Naive thymus-derived CD4-positive, alpha-beta T cell (primary cell): ENCODE data around the gene TAF3. TPM values are rescaled to one million over a fixed set of nuclear protein-coding genes. Genes with fewer than 3 reads are reported as not detected.

Experiments
- ATAC-seq: fragments of 150-1000 bp; cut with Tn5 transposase; 2 replicates; pipeline ENCODE4 v1.10.0; 2021; ENCODE audit warnings: mild to moderate bottlenecking, moderate library complexity
- CTCF ChIA-PET: fragments of 350-600 bp; sonication (Branson Sonifier 250); formaldehyde crosslinking; loops from one replicate; lab custom pipeline; 2021; ENCODE audit warnings: antibody characterized with exemption; lab: Charles Lee
- POLR2A ChIA-PET: fragments of 350-600 bp; sonication (Branson Sonifier 250); formaldehyde crosslinking; loops from one replicate; lab custom pipeline; 2021; ENCODE audit warnings: antibody characterized with exemption, inconsistent platforms; lab: Charles Lee
- DNase-seq, 9 donors: peaks; one replicate each; pipeline versions ENCODE4 v3.0.0 to v3.0.0-alpha.2; 2020 to 2022; ENCODE audit warnings: mixed read lengths in 1 of 9
- H3K27ac ChIP-seq: one replicate; pipeline ENCODE4 v1.7.0; 2013; ENCODE audit warnings: mild to moderate bottlenecking, low read depth, low read length, moderate library complexity
- H3K27me3 ChIP-seq, 2 donors: one replicate each; pipeline ENCODE4 v1.7.0; 2013; ENCODE audit warnings: low read length in 2 of 2, mild to moderate bottlenecking in 2 of 2, moderate library complexity in 2 of 2; ENCODE audit not compliant: control insufficient read depth in 2 of 2, insufficient read depth in 2 of 2
- H3K36me3 ChIP-seq, 3 experiments: 1 replicate in 2 of 3; 2 replicates in 1 of 3; pipeline ENCODE4 v1.7.0; 2013; ENCODE audit warnings: low read length in 3 of 3, mild to moderate bottlenecking in 3 of 3, moderate library complexity in 1 of 3; ENCODE audit not compliant: insufficient read depth in 3 of 3, control insufficient read depth in 2 of 3
- H3K4me1 ChIP-seq, 2 donors: one replicate each; pipeline ENCODE4 v1.7.0; 2013; ENCODE audit warnings: low read length in 2 of 2, mild to moderate bottlenecking in 2 of 2, moderate library complexity in 1 of 2; ENCODE audit not compliant: control insufficient read depth in 2 of 2, insufficient read depth in 2 of 2
- H3K4me3 ChIP-seq: 2 replicates; pipeline ENCODE4 v1.7.0; 2013; ENCODE audit warnings: mild to moderate bottlenecking, low read length
- H3K9me3 ChIP-seq, 3 experiments: 1 replicate in 2 of 3; 2 replicates in 1 of 3; pipeline ENCODE4 v1.7.0; 2013; ENCODE audit warnings: low read length in 3 of 3; ENCODE audit not compliant: control insufficient read depth in 2 of 3
- H3K27ac Mint-ChIP-seq, 9 donors: one replicate each; pipeline ENCODE4 v1.8.0; 2020 to 2022; ENCODE audit warnings: mixed read lengths in 9 of 9, mild to moderate bottlenecking in 8 of 9, moderate library complexity in 5 of 9, inconsistent platforms in 2 of 9
- H3K27me3 Mint-ChIP-seq, 5 donors: one replicate each; pipeline ENCODE4 v1.8.0; 2021 to 2022; ENCODE audit warnings: mixed read lengths in 5 of 5, mild to moderate bottlenecking in 1 of 5
- H3K36me3 Mint-ChIP-seq, 5 donors: one replicate each; pipeline ENCODE4 v1.8.0; 2020 to 2022; ENCODE audit warnings: mixed read lengths in 5 of 5, mild to moderate bottlenecking in 3 of 5, inconsistent platforms in 1 of 5
- H3K4me1 Mint-ChIP-seq, 7 donors: one replicate each; pipeline ENCODE4 v1.8.0; 2020 to 2022; ENCODE audit warnings: mixed read lengths in 7 of 7, mild to moderate bottlenecking in 3 of 7, inconsistent platforms in 1 of 7
- H3K4me3 Mint-ChIP-seq, 10 donors: one replicate each; pipeline ENCODE4 v1.8.0; 2020 to 2022; ENCODE audit warnings: mild to moderate bottlenecking in 10 of 10, mixed read lengths in 10 of 10, moderate library complexity in 6 of 10, inconsistent platforms in 2 of 10
- H3K9me3 Mint-ChIP-seq, 11 donors: one replicate each; pipeline ENCODE4 v1.8.0; 2020 to 2022; ENCODE audit warnings: mixed read lengths in 11 of 11, mild to moderate bottlenecking in 4 of 11, inconsistent platforms in 1 of 11, moderate library complexity in 1 of 11
- intact Hi-C, 2 donors: fragments of 100-400 bp; cut with micrococcal nuclease; formaldehyde crosslinking; loops; one replicate each; pipeline ENCODE4 v1.15.1; 2023
- polyA plus RNA-seq, 2 donors: library from polyadenylated mRNA; unstranded; fragments of 300-500 nt; fragmentation: Illumina TruSeq; gene quantifications; one replicate each; pipeline ENCODE4 v1.2.3, GENCODE V29; 2021
- total RNA-seq, 6 experiments: library from RNA in 5 of 6; stranded (reverse) in 5 of 6; gene quantifications; 1 replicate in 5 of 6; 2 replicates in 1 of 6; pipeline ENCODE4 v1.2.3 and lab custom pipeline; 2021 to 2026

Gene TAF3
- total and polyA plus RNA-seq, 7 experiments from 2014 or later = 12.2 to 23.9 (median 18.8) TPM

- H3K4me1 Mint-ChIP-seq = peaks cover 0 to 3% (median 0%) of the 10 kb centered on the region in 7 donors
- peaks cover 4 to 36% (median 17%) of the 10 kb centered on the region in 11 donors for H3K9me3 Mint-ChIP-seq
- ChIA-PET POLR2A (no interaction called here), CTCF (no interaction called here)
- Histone ChIP-seq H3K9me3 (no peaks in the 10 kb centered on the region), H3K4me1 (no peaks in the 10 kb centered on the region), H3K36me3 (peaks cover 0 to 32% (median 0%) of the 10 kb centered on the region in 3 experiments), H3K27ac (no peak overlapping the region), H3K27me3 (no peaks in the 10 kb centered on the region), H3K4me3 (no peak overlapping the region)
- peaks cover 13 to 65% (median 45%) of the 10 kb centered on the region in 5 donors for H3K36me3 Mint-ChIP-seq
- DNase-seq (no peak), ATAC-seq (no peak)
- no peaks in the 10 kb centered on the region for H3K27me3 Mint-ChIP-seq
- no peak overlapping the region for H3K27ac Mint-ChIP-seq
- H3K4me3 Mint-ChIP-seq = no peak overlapping the region
- intact Hi-C loops = no loop called here
Measured at GRCh38 chr10:8006274-8006999, 188.1 kb downstream of the TAF3 start.

DNA sequence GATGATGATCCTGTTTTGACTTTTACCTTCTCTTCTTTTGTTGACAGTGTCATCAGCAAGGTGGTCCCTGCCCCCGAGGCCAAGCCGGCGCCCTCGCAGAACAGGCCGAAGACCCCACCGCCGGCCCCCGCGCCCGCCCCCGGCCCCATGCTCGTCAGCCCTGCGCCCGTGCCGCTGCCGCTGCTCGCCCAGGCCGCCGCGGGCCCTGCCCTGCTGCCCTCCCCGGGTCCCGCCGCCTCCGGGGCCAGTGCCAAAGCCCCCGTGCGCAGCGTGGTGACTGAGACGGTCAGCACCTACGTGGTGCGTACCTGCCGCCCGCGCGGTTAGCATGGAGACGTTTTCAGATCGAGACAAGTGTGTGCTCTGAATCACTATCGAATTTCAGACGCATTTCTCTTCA lies 190.7 kb downstream of the TAF3 start:
- DNase-seq = no peak
- no peak for ATAC-seq
- Mint-ChIP-seq H3K9me3 (peaks cover 0 to 15% (median 6%) of the 10 kb centered on the region in 11 donors), H3K27ac (no peak overlapping the region), H3K27me3 (no peaks in the 10 kb centered on the region), H3K4me3 (no peak overlapping the region), H3K4me1 (peaks cover 0 to 3% (median 0%) of the 10 kb centered on the region in 7 donors), H3K36me3 (peaks cover 3 to 64% (median 33%) of the 10 kb centered on the region in 5 donors)
- Histone ChIP-seq H3K27me3 (no peaks in the 10 kb centered on the region), H3K4me1 (no peaks in the 10 kb centered on the region), H3K36me3 (peaks cover 0 to 52% (median 0%) of the 10 kb centered on the region in 3 experiments), H3K4me3 (no peak overlapping the region), H3K27ac (no peak overlapping the region), H3K9me3 (no peaks in the 10 kb centered on the region)
- POLR2A ChIA-PET = no interaction called here
- CTCF ChIA-PET = no interaction called here
- intact Hi-C loops = no loop called here

DNA sequence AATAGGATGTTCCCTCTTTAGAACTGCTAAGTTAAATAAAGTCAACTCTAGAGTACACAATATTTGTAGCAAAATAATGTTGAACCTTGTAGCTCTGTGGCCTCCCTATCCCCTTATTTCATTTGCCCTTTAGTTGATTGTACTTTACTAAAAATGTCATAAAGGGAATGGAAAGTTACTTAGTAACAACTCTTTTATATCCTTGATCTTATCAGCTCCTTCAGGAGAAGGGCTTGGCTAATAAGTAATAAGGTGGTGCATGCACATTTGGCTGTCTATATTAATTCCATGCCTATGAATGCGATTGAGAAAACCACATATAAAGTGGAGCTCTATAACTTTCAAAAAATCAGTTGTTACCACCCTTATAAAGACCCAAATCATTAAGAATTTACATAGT lies 194.7 kb downstream of the TAF3 start:
- H3K4me1 Mint-ChIP-seq = peaks cover 0 to 3% (median 0%) of the 10 kb centered on the region in 7 donors
- CTCF ChIA-PET = no interaction called here
- Histone ChIP-seq H3K4me1 (no peaks in the 10 kb centered on the region), H3K4me3 (no peak overlapping the region), H3K36me3 (peaks cover 0 to 57% (median 0%) of the 10 kb centered on the region in 3 experiments), H3K9me3 (no peaks in the 10 kb centered on the region), H3K27ac (no peak overlapping the region), H3K27me3 (no peaks in the 10 kb centered on the region)
- POLR2A ChIA-PET = no interaction called here
- peaks cover 7 to 53% (median 26%) of the 10 kb centered on the region in 5 donors for H3K36me3 Mint-ChIP-seq
- no peaks in the 10 kb centered on the region for H3K27me3 Mint-ChIP-seq
- H3K27ac Mint-ChIP-seq = no peak overlapping the region
- intact Hi-C loops = no loop called here
- DNase-seq (no peak), ATAC-seq (no peak)
- no peak overlapping the region for H3K4me3 Mint-ChIP-seq
- H3K9me3 Mint-ChIP-seq = no peaks in the 10 kb centered on the region

DNA sequence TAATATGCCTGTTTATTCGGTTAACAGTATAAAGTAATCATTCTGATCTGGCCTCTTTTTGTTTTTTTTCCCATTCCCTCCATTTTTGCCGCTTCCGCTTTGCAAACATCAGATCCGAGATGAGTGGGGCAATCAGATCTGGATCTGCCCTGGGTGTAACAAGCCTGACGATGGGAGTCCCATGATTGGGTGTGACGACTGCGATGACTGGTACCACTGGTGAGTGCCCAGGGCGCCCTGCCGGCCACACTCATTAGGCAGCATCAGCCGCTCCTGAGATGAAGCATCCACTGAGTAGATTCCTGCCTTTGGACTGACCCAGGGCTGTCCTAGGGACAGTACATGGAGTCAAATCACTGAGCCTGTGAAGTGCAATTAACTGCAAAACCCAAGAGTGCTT lies 195.3 kb downstream of the TAF3 start:
- Histone ChIP-seq H3K4me1 (no peaks in the 10 kb centered on the region), H3K9me3 (no peaks in the 10 kb centered on the region), H3K27ac (no peak overlapping the region), H3K36me3 (peaks cover 0 to 57% (median 0%) of the 10 kb centered on the region in 3 experiments), H3K4me3 (no peak overlapping the region), H3K27me3 (no peaks in the 10 kb centered on the region)
- H3K27me3 Mint-ChIP-seq = no peaks in the 10 kb centered on the region
- intact Hi-C loops = no loop called here
- ChIA-PET CTCF (no interaction called here), POLR2A (no interaction called here)
- H3K9me3 Mint-ChIP-seq = no peaks in the 10 kb centered on the region
- H3K27ac Mint-ChIP-seq = no peak overlapping the region
- H3K4me1 Mint-ChIP-seq = peaks cover 0 to 6% (median 3%) of the 10 kb centered on the region in 7 donors
- peaks cover 7 to 47% (median 26%) of the 10 kb centered on the region in 5 donors for H3K36me3 Mint-ChIP-seq
- H3K4me3 Mint-ChIP-seq = no peak overlapping the region
- DNase-seq (no peak), ATAC-seq (no peak)

- H3K27ac Mint-ChIP-seq = no peak overlapping the region
Measured at GRCh38 chr10:8014649-8015048, 196.3 kb downstream of the TAF3 start.

DNA sequence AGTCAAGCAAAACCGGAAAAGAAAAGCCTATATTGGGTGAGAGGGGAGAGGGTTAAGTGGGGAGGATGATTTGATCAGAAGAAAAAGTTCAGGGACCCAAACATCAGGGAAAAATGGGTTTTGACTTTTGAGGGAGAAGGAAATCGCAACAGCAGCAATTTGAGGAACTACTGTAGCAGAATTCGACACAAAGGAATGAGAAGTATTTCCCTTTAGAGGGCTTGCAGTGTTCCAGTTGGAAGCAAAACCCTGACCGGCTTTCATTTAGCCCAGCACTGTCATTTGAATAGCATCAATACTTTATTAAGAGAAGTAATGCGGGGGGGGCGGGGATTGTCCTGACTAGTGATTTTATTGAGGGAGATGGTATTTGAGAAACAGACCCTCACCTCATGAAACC lies 199.0 kb downstream of the TAF3 start:
- Histone ChIP-seq H3K27me3 (no peaks in the 10 kb centered on the region), H3K4me1 (no peaks in the 10 kb centered on the region), H3K9me3 (no peaks in the 10 kb centered on the region), H3K4me3 (no peak overlapping the region), H3K27ac (no peak overlapping the region), H3K36me3 (peaks cover 0 to 26% (median 0%) of the 10 kb centered on the region in 3 experiments)
- intact Hi-C loops = no loop called here
- ATAC-seq (no peak), DNase-seq (no peak)
- H3K4me1 Mint-ChIP-seq = peaks cover 0 to 8% (median 4%) of the 10 kb centered on the region in 7 donors
- POLR2A ChIA-PET = no interaction called here
- peaks cover 0 to 4% (median 0%) of the 10 kb centered on the region in 5 donors for H3K27me3 Mint-ChIP-seq
- CTCF ChIA-PET = no interaction called here
- H3K4me3 Mint-ChIP-seq = no peak overlapping the region
- peaks cover 4 to 30% (median 18%) of the 10 kb centered on the region in 5 donors for H3K36me3 Mint-ChIP-seq
- peaks cover 0 to 2% (median 0%) of the 10 kb centered on the region in 11 donors for H3K9me3 Mint-ChIP-seq
- H3K27ac Mint-ChIP-seq = no peak overlapping the region

More at GRCh38 chr10:8014649-8015048, 196.3 kb downstream of the TAF3 start:
- CTCF ChIA-PET = no interaction called here
- no peaks in the 10 kb centered on the region for H3K27me3 ChIP-seq
- intact Hi-C loops = no loop called here
- DNase-seq (no peak), ATAC-seq (no peak)
- no peaks in the 10 kb centered on the region for H3K27me3 Mint-ChIP-seq
- H3K9me3 Mint-ChIP-seq = no peaks in the 10 kb centered on the region
- peaks cover 0 to 52% (median 0%) of the 10 kb centered on the region in 3 experiments for H3K36me3 ChIP-seq
- POLR2A ChIA-PET = no interaction called here
- H3K4me3 Mint-ChIP-seq = no peak overlapping the region
- peaks cover 7 to 45% (median 25%) of the 10 kb centered on the region in 5 donors for H3K36me3 Mint-ChIP-seq
- H3K4me1 ChIP-seq = no peaks in the 10 kb centered on the region
- peaks cover 0 to 8% (median 4%) of the 10 kb centered on the region in 7 donors for H3K4me1 Mint-ChIP-seq
- no peaks in the 10 kb centered on the region for H3K9me3 ChIP-seq
- no peak overlapping the region for H3K4me3 ChIP-seq
- no peak overlapping the region for H3K27ac ChIP-seq

DNA sequence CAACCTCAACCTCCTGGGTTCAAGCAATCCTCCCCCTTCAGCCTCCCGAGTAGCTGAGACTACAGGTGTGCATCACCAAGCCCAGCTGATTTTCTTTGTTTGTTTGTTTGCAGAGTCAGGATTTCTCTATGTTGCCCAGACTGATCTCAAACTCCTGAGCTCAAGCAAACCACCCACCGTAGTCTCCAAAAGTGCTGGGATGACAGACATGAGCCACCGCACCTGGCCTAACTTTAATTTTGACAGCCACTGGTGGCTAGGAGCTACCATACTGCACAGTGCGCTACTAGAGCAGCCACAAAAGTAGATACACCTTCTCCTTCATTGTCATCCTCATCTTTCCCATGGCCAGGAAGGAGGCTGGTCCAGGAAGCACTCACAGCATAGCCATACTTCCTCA lies 205.0 kb downstream of the TAF3 start:
- Mint-ChIP-seq H3K4me3 (no peak overlapping the region), H3K9me3 (peaks cover 0 to 2% (median 0%) of the 10 kb centered on the region in 11 donors), H3K27me3 (peaks cover 16 to 26% (median 24%) of the 10 kb centered on the region in 5 donors), H3K27ac (no peak overlapping the region), H3K36me3 (no peaks in the 10 kb centered on the region), H3K4me1 (peaks cover 0 to 10% (median 4%) of the 10 kb centered on the region in 7 donors)
- Histone ChIP-seq H3K27me3 (no peaks in the 10 kb centered on the region), H3K27ac (no peak overlapping the region), H3K4me1 (no peaks in the 10 kb centered on the region), H3K36me3 (no peaks in the 10 kb centered on the region), H3K9me3 (no peaks in the 10 kb centered on the region), H3K4me3 (no peak overlapping the region)
- intact Hi-C loops = no loop called here
- no peak for DNase-seq
- ChIA-PET CTCF (no interaction called here), POLR2A (no interaction called here)
- no peak for ATAC-seq
